ENCODE results near the gene PDE2A.

Gene PDE2A

GRCh38 chr11:72673943-72674828 lies at the start of gene PDE2A:
PDE2A (minus strand) TSS chr11:72674422; CDS start chr11:72674207, 215 bp downstream.
- no peak for DNase-seq (ENCODE audit: low read depth)

GRCh38 chr11:72723508-72723907 lies 49.3 kb upstream of the PDE2A start:
- DNase-seq (ENCODE audit: low read depth) = no peak

- peak; percentile 85 for DNase-seq (ENCODE audit: low read depth)
Measured at GRCh38 chr11:72722050-72722748, 48.0 kb upstream of the PDE2A start.

GRCh38 chr11:72721689-72722049 lies 47.4 kb upstream of the PDE2A start:
- no peak for DNase-seq (ENCODE audit: low read depth)

- no peak for DNase-seq (ENCODE audit: low read depth)
Measured at GRCh38 chr11:72721276-72721675, 47.1 kb upstream of the PDE2A start.

GRCh38 chr11:72720784-72721183 lies 46.6 kb upstream of the PDE2A start:
- DNase-seq (ENCODE audit: low read depth) = no peak

GRCh38 chr11:72720047-72720446 lies 45.8 kb upstream of the PDE2A start:
- no peak for DNase-seq (ENCODE audit: low read depth)

GRCh38 chr11:72719551-72719950 lies 45.3 kb upstream of the PDE2A start:
- no peak for DNase-seq (ENCODE audit: low read depth)

- DNase-seq (ENCODE audit: low read depth) = no peak
Measured at GRCh38 chr11:72719144-72719543, 44.9 kb upstream of the PDE2A start.

- no peak for DNase-seq (ENCODE audit: low read depth)
Measured at GRCh38 chr11:72718101-72718501, 43.9 kb upstream of the PDE2A start.

- no peak for DNase-seq (ENCODE audit: low read depth)
Measured at GRCh38 chr11:72716788-72717435, 42.7 kb upstream of the PDE2A start.

- no peak for DNase-seq (ENCODE audit: low read depth)
Measured at GRCh38 chr11:72716290-72716689, 42.1 kb upstream of the PDE2A start.

- DNase-seq (ENCODE audit: low read depth) = no peak
Measured at GRCh38 chr11:72712841-72713240, 38.6 kb upstream of the PDE2A start.

- no peak for DNase-seq (ENCODE audit: low read depth)
Measured at GRCh38 chr11:72712168-72712751, 38.0 kb upstream of the PDE2A start.

GRCh38 chr11:72711141-72711540 lies 36.9 kb upstream of the PDE2A start:
- no peak for DNase-seq (ENCODE audit: low read depth)

- DNase-seq (ENCODE audit: low read depth) = no peak
Measured at GRCh38 chr11:72710278-72710677, 36.1 kb upstream of the PDE2A start.

- DNase-seq (ENCODE audit: low read depth) = no peak
Measured at GRCh38 chr11:72709478-72710238, 35.4 kb upstream of the PDE2A start.

GRCh38 chr11:72707032-72707431 lies 32.8 kb upstream of the PDE2A start:
- DNase-seq (ENCODE audit: low read depth) = no peak

- no peak for DNase-seq (ENCODE audit: low read depth)
Measured at GRCh38 chr11:72706579-72706978, 32.4 kb upstream of the PDE2A start.

GRCh38 chr11:72705442-72706365 lies 31.5 kb upstream of the PDE2A start:
- no peak for DNase-seq (ENCODE audit: low read depth)
